CMK (cell line): ENCODE data around the gene VRK3.

Experiments used
- DNase-seq: peaks from one replicate; pipeline ENCODE4 v3.0.0-alpha.2; 2010; ENCODE audit warnings: low read depth

VRK3 gene

GRCh38 chr19:49929611-49930482 lies 95.3 kb downstream of the VRK3 start:
- DNase-seq = peak; percentile 100

GRCh38 chr19:49929121-49929610 lies 96.0 kb downstream of the VRK3 start, which contains the start of the genes ATF5 and NUP62:
ATF5 (plus strand) TSS chr19:49929205; CDS start chr19:49930851, 1,646 bp downstream.
NUP62 (minus strand) TSS chr19:49929504; CDS start chr19:49909807, 19,697 bp downstream.
- peak; percentile 91 for DNase-seq

GRCh38 chr19:49927526-49928264 lies 97.5 kb downstream of the VRK3 start:
- no peak for DNase-seq

GRCh38 chr19:49926515-49926914 lies 98.7 kb downstream of the VRK3 start:
- no peak for DNase-seq
